Cardiac fibroblast (primary cell): ENCODE measurements around the gene MAOA.

Source experiments
- DNase-seq, 2 donors: peaks; one replicate each; pipeline versions ENCODE4 v3.0.0 to v3.0.0-alpha.2; 2010; ENCODE audit warnings: low read depth in 2 of 2
- H3K4me3 ChIP-seq, 2 donors: replicated peaks in 1 of 2; 1 replicate in 1 of 2; 2 replicates in 1 of 2; pipeline ENCODE4 v1.5.1; 2011; ENCODE audit warnings: low read depth in 2 of 2, low read length in 2 of 2, mild to moderate bottlenecking in 2 of 2, moderate library complexity in 1 of 2
- CTCF ChIP-seq: IDR thresholded peaks from one replicate; pipeline ENCODE4 v1.5.1; 2011; ENCODE audit warnings: low read depth, mild to moderate bottlenecking, low read length, inconsistent platforms

The MAOA gene

GRCh38 chrX:43677993-43678392 is 21.9 kb downstream of the MAOA start:
- H3K4me3 ChIP-seq = no peak overlapping the region
- no peak for TF ChIP-seq CTCF
- no peak for DNase-seq

DNA sequence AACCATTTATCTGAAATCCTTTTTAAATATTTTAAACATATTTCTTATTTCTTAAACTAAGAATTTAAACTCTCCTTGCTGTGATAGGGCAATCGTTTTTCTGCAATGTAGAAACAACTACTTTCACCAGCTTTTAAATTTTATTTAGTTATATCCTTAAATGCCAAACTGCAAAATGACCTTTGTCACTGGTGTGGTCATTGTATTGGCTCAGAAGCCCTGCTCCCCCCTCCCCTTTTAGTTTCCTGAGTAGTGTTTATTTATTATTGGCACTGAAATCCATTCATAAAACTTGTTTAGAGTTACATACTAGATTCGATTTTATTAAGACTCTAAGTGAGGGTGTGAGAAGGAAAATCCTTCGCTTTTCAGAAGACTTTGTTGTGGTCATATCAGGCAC is 23.0 kb downstream of the MAOA start:
- H3K4me3 ChIP-seq = no peak overlapping the region
- no peak for TF ChIP-seq CTCF
- DNase-seq = no peak

- DNase-seq = peak; percentile 67 to 72
- TF ChIP-seq CTCF = no peak
- no peak overlapping the region for H3K4me3 ChIP-seq
Measured at GRCh38 chrX:43679778-43680177, 23.7 kb downstream of the MAOA start.

- TF ChIP-seq CTCF = no peak
- no peak overlapping the region for H3K4me3 ChIP-seq
- no peak for DNase-seq
Measured at GRCh38 chrX:43682726-43683125, 26.6 kb downstream of the MAOA start.

GRCh38 chrX:43685221-43685620 is 29.1 kb downstream of the MAOA start:
- no peak overlapping the region for H3K4me3 ChIP-seq
- no peak for TF ChIP-seq CTCF
- no peak for DNase-seq

GRCh38 chrX:43688586-43688985 is 32.5 kb downstream of the MAOA start:
- no peak for TF ChIP-seq CTCF
- DNase-seq = no peak

GRCh38 chrX:43693602-43694406 is 37.7 kb downstream of the MAOA start:
- peak in 1 of 2 donors; percentile 13 for DNase-seq
- no peak overlapping the region for H3K4me3 ChIP-seq
- TF ChIP-seq CTCF = no peak

More at GRCh38 chrX:43688586-43688985, 32.5 kb downstream of the MAOA start:
- no peak overlapping the region for H3K4me3 ChIP-seq
